ENCODE measurements around the gene EXOC4.

Gene EXOC4

GRCh38 chr7:133712544-133712943 is 459.7 kb downstream of the EXOC4 start:
- ChIA-PET CTCF (no interaction called here), POLR2A (no interaction called here)

GRCh38 chr7:133714654-133715053 is 461.8 kb downstream of the EXOC4 start:
- no peak overlapping the region for H3K4me3 ChIP-seq (ENCODE audit: low read depth, low read length)
- ChIA-PET CTCF (no interaction called here), POLR2A (no interaction called here)
- TF ChIP-seq ZNF548 (tag by site-specific recombination; IDR thresholded peaks at IDR 0.05) (no peak), ZNF707 (tag by site-specific recombination; IDR thresholded peaks at IDR 0.05) (no peak), ZNF529 (tag by site-specific recombination; IDR thresholded peaks at IDR 0.05; ENCODE audit: insufficient replicate concordance) (no peak), SP3 (tag by site-specific recombination; IDR thresholded peaks at IDR 0.05) (no peak), PRDM1 (tag by site-specific recombination; IDR thresholded peaks at IDR 0.05) (no peak)
- no peaks in the 10 kb centered on the region for H3K9me3 ChIP-seq (ENCODE audit: control insufficient read depth, insufficient read depth, low read depth, low read length)
- no peaks in the 10 kb centered on the region for H3K36me3 ChIP-seq (ENCODE audit: control insufficient read depth in 2 of 2, insufficient read depth in 1 of 2, low read length in 2 of 2)
- no peak overlapping the region for H3K27ac ChIP-seq (ENCODE audit: extremely low read depth, low read depth, low read length)
- no peaks in the 10 kb centered on the region for H3K4me1 ChIP-seq (ENCODE audit: control insufficient read depth, insufficient read depth, low read length)

More at GRCh38 chr7:133712544-133712943, 459.7 kb downstream of the EXOC4 start:
- TF ChIP-seq ZNF707 (tag by site-specific recombination; IDR thresholded peaks at IDR 0.05), result no peak
- no peak for TF ChIP-seq ZNF449 (tag by site-specific recombination; IDR thresholded peaks at IDR 0.05)
- no peak for TF ChIP-seq ZNF501 (tag by site-specific recombination; IDR thresholded peaks at IDR 0.05)
- no peak for TF ChIP-seq ZBTB7A (tag by site-specific recombination; IDR thresholded peaks at IDR 0.05; ENCODE audit: low read depth)
- no peak for TF ChIP-seq ZSCAN18 (tag by site-specific recombination; IDR thresholded peaks at IDR 0.05)
- no peak for TF ChIP-seq ZNF692 (tag by site-specific recombination; IDR thresholded peaks at IDR 0.05)
- no peak for TF ChIP-seq ZNF274 (IDR thresholded peaks at IDR 0.05; ENCODE audit: low read length)
- no peak for TF ChIP-seq ZNF274 (tag by site-specific recombination; IDR thresholded peaks at IDR 0.05; ENCODE audit: borderline replicate concordance)
- no peak for TF ChIP-seq ZNF350 (tag by site-specific recombination; IDR thresholded peaks at IDR 0.05)
- TF ChIP-seq ZFP37 (tag by site-specific recombination; IDR thresholded peaks at IDR 0.05), result no peak
- TF ChIP-seq ZNF521 (tag by site-specific recombination; IDR thresholded peaks at IDR 0.05), result no peak
- no peak for TF ChIP-seq ZNF76 (tag by site-specific recombination; IDR thresholded peaks at IDR 0.05; ENCODE audit: borderline replicate concordance, low read depth)
- TF ChIP-seq ZNF121 (tag by site-specific recombination; IDR thresholded peaks at IDR 0.05), result no peak
- no peak for TF ChIP-seq MZF1 (tag by site-specific recombination; IDR thresholded peaks at IDR 0.05; ENCODE audit: borderline replicate concordance)
- TF ChIP-seq ZNF571 (tag by site-specific recombination; IDR thresholded peaks at IDR 0.05), result no peak
- no peak for TF ChIP-seq ZNF366 (tag by site-specific recombination; conservative IDR thresholded peaks at IDR 0.05)
- TF ChIP-seq ZNF585B (tag by site-specific recombination; IDR thresholded peaks at IDR 0.05), result no peak
- H3K9me3 ChIP-seq (ENCODE audit: control insufficient read depth, insufficient read depth, low read depth, low read length), result no peaks in the 10 kb centered on the region
- H3K4me1 ChIP-seq (ENCODE audit: control insufficient read depth, insufficient read depth, low read length), result no peaks in the 10 kb centered on the region
- no peaks in the 10 kb centered on the region for H3K36me3 ChIP-seq (ENCODE audit: control insufficient read depth in 2 of 2, insufficient read depth in 1 of 2, low read length in 2 of 2)
- H3K27ac ChIP-seq (ENCODE audit: extremely low read depth, low read depth, low read length), result no peak overlapping the region
- no peak overlapping the region for H3K4me3 ChIP-seq (ENCODE audit: low read depth, low read length)
